ENCODE measurements around the gene ROR1. TPM values are rescaled to one million over a fixed set of nuclear protein-coding genes. Genes with fewer than 3 reads are reported as not detected.

The ROR1 gene
- total RNA-seq, 1 donor from 2014 or later: 12.3 TPM

DNA sequence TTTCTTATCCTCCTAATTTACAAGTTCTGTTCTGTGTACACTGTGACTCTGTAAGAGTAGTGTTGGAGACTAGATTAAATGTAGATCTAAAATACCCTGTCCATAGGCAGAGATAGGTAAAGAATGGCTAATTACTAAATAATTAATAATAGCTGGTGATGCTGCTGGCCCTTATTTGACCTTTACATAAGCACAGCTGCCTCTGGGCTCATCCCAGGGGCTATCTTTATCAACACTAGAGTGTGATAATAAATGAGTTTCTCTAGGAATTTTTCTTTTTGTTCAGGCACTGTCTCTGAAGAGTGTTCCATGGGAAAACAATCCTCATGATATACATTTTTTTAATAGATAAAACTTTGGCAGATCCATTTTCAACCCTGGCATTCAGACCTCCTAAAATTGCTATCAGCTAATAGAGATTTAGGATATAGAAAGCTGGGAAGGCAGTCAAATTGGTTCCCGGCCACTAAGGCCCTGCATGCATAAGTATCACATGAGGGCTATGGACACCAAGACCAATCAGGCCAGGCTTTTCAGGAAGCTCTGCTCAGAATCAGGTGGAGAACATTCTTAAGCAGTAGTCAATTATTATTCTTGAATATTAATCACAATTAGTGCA lies 107.2 kb downstream of the ROR1 start:
- no peak for DNase-seq (ENCODE audit: low spot score)

DNA sequence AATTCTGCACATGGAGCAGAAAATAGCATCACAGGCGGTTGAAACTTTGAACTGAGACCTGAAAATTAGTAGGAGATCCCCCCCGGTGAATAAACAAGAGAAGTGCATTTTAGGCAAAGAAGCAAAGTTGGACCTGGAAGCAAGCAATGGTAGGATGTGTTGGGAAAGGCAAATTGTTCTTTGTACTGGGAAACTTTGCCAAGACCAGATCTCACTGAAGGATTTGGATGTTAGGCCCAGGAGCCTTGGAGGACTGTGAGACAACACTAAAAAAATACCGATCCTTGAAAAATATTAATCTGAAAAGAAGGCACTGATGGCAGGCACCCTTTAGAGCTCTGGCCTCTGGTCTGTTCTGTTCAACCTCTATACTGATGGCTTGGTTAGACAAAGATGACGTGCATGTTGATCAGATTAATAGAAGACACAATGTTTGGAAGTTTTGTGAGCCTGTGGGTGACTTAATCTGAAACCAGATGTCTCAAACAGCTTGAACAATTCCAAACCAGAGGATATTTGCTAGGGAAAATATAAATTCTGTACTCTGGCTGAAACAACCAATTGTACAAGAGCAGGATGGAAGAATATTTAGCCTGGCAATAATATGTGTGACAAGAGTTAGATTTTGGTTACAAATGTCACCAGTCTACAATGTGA lies 108.4 kb downstream of the ROR1 start:
- no peak for DNase-seq (ENCODE audit: low spot score)

GRCh38 chr1:63883494-63884235 lies 109.8 kb downstream of the ROR1 start:
- DNase-seq (ENCODE audit: low spot score): no peak

- no peak for DNase-seq (ENCODE audit: low spot score)
These were observed 110.7 kb downstream of the ROR1 start for GRCh38 chr1:63884486-63884885.

GRCh38 chr1:63885899-63886298 lies 112.1 kb downstream of the ROR1 start:
- no peak for DNase-seq (ENCODE audit: low spot score)

DNA sequence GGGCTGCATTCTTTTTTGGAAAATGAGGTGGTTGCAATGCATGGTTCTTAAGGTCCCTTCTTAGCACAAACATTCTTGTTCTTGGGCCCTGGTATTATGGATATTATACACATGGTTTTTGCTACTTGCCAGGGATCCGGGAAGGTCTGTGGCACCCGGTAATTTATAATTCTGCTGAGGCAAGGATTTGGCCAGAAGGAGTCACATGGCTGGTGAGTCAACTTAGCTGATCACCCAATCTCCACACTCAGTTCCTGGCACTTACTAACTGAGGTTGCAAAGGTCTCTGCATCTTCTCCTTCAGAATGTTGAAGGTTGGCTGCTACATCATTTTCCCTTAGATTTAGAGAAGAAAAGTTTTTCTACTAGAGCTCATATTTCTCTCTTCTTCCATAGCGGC lies 112.5 kb downstream of the ROR1 start:
- no peak for DNase-seq (ENCODE audit: low spot score)

DNA sequence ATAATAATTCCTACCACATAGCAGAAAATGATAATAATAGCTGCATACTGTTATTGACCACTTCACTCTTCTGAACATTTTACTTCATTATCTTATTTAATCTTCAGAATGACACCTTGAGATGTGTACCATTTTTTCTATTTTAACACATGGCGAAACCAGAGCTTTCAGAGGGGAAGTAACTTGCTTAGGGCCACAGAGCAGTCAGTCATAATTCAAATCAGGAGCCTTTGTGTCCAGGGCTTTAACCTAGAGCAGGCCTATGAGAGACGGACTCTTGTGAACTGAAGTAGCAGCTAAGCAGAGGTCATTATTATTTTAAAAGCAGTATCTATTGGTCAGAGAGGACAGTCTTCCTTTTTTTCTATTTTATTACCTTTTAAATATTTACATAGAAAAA lies 114.0 kb downstream of the ROR1 start:
- no peak for DNase-seq (ENCODE audit: low spot score)

DNA sequence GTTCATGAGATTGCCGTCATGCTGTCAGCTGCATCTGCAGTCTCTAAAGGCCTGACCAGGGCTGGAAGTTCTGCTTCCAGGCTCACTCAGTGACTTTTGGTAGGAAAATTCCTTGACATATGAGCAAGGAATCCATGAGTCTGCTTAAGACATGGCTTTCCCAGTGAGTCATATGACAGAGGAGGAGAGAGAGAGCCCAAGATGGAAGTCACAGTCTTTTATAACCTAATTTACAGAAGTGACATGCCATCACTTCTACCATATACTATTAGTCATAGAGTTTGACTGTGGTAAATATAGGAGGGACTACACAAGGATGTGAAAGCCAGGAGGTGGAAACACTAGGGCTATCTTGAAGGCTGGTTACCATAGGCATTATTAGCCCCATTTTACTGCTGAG lies 115.2 kb downstream of the ROR1 start:
- DNase-seq (ENCODE audit: low spot score): no peak

DNA sequence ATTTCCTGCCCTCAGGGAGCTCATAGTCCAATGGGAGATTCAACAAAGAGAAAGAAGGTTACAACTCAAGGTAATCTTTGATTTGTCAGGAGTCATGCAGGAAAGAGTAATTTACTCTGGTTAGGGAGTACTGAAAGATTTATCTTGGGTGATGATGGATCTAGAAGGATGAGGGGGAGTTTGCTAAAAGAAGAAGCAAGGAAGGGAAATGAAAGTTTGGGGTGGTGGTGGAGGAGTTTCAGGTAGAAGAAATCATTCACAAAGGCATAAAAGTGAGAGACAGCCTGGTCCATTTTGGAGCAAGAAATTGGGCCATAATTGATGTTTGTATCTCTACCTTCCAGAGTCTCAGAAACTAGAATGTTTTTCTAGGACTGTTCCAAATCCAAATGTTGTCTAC lies 116.7 kb downstream of the ROR1 start:
- no peak for DNase-seq (ENCODE audit: low spot score)

DNA sequence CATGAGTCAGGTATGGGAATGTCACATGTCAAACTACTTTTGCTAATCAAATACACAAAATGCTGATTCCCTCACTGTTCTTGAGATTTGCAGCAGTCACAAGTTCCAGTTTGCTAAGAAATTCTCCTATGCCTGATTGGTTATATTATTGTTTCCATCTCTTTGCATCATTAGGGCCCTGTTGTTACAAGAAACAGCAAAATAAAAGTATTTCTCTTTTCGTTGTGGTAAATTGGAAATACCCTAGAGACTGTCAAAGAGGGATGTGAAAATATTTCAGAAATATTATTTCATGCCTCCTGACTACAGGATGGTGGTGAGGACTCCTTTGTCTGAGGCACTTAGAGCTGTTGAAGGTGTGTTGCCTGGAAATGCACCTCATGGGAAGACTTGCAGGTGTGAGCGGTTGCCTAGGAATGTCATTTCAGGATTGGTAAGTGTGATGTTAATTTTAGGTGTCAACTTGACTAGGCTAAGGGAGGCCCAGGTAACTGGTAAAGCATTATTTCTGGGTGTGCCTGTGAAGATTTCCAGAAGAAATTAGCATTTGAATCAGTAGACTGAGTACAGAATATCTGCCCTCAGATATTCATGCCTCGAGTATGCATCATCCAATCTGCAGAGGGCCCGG lies 117.4 kb downstream of the ROR1 start:
- no peak for DNase-seq (ENCODE audit: low spot score)

- DNase-seq (ENCODE audit: low spot score): no peak
These were observed 119.0 kb downstream of the ROR1 start for GRCh38 chr1:63892632-63893395.

GRCh38 chr1:63893976-63894375 lies 120.2 kb downstream of the ROR1 start:
- DNase-seq (ENCODE audit: low spot score): no peak

DNA sequence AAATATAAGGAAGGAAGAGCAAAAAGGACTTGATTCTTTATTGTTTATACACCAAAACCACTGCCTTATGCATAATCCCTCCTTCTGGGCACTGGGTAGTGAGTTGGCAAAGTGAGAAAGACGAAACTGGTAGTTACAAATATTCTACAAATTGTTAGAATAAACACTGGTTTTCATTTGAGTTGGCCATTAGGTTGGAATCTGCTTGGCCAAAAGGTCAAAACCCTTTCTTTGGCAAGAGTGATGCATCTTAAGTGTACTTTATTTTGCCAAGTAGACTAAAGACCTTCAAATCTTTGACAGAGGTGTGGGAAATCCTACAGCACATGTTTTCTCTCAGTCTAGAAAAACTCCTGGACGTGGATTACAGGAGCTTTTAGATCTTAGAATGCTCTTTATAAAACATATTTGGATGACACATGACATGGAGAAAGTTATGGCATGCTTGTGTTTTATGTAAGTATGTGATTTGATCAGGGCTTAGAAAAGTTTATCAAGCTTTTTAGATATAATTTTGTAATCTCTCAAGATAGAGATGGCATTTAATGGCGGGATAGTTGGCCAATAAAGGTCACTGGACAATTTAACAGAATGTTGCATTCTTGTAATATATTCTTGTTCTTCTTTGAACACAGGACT lies 120.9 kb downstream of the ROR1 start:
- DNase-seq (ENCODE audit: low spot score): no peak

DNA sequence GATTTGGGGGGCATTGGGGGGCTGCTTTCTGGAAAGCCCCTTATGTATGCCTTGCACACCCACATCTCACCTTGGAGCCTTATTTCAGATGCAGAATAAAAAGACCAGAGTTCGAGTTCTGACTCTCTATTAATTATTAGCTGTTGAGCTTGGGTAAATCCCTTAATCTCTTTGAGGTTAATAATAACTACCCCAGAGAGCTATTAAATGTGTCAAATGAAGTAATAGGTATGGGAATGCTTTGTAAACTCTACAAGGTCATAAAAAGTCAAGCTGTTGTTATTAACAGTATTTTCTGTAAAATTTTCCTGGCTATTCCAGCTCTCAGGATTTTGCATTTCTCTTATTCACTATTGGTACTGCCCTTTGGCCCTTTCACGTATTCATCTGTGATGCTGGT lies 122.9 kb downstream of the ROR1 start:
- DNase-seq (ENCODE audit: low spot score): no peak

GRCh38 chr1:63898428-63899196 lies 124.8 kb downstream of the ROR1 start:
- no peak for DNase-seq (ENCODE audit: low spot score)

DNA sequence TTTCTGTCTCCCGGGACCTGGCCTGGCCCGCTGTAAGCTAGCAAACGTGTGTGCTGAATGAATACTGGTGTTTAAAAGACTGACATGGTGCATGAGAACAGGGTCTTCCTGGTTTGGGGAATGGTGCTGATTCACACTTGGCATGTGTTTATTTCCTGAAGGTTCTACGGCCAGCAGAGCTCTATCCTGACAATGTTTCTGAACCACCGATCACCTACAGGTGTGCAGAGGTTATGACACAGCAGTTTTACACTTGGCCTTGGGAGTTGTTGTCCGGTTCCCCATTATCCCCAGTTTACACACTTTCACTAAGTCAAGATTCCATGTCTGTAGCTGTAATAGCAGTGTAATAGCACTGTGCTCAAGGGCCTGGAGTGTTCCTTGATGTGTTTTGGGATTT lies 127.3 kb downstream of the ROR1 start:
- DNase-seq (ENCODE audit: low spot score): no peak

GRCh38 chr1:63902844-63903589 lies 129.2 kb downstream of the ROR1 start:
- DNase-seq (ENCODE audit: low spot score): no peak

DNA sequence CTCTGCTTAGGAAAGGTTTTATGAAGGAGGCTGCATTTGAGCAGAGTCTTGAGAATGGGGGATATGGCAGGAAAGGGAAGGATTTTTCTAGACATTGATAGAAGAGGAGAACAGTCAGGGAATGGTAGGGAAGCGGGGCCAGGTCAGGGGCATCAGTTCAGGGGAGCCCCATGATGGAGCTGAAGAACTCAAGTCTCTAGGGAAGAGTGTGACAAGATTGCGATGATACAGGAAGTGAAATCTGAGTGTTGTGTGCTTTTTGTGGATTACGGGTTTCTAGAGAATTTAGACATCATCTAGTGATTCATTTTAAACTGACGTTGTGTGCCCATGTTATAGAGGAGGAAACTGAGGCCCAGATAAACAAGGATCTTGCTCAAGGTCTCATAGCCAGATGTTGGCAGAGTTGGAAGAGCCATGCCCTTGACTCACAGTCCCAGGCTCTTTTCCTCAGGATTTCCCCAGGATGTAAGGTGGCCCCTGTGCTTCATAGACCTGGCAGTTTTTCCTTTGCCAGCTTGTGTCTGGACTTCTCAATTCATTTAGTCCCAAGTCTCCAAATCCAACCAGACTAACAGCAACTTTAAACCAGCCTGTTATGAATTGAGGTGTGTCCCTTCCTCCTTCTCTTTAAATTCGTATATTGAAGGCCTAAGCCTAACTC lies 130.3 kb downstream of the ROR1 start:
- DNase-seq (ENCODE audit: low spot score): no peak

DNA sequence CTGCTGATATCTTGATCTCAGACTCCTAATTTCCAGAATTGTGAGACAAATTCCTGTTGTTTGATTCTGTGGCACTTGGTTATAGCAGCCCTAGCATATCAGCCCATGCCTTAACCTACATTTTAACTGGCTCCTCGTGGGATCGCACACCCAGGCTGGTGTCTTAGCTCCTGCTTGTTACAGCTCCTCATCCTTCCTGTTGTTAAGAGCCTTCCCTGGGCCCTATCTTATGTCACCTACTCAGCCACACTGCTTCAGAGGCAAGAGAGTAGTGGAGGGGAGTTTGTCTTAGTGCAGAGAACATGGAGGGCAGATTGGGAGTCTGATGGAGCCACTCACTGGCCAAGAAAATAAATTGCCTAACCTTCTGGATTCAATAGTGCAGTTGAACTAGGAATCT lies 131.0 kb downstream of the ROR1 start:
- no peak for DNase-seq (ENCODE audit: low spot score)
